Activated CD4-positive, alpha-beta memory T cell treated with anti-CD3 and anti-CD28 coated beads, Interleukin-2, amount 10 ng/mL, durations not matched to agents 7 days and 5 days (primary cell): Measurements from ENCODE around the gene EML4. TPM values are rescaled to one million over a fixed set of nuclear protein-coding genes. Genes with fewer than 3 reads are reported as not detected.

Source experiments
- CTCF ChIA-PET: fragments of 350-600 bp; sonication (Branson Sonifier 250); formaldehyde crosslinking; loops from one replicate; lab custom pipeline; 2021; ENCODE audit warnings: antibody characterized with exemption, inconsistent platforms; lab: Charles Lee
- POLR2A ChIA-PET: fragments of 350-600 bp; sonication (Branson Sonifier 250); formaldehyde crosslinking; loops from one replicate; lab custom pipeline; 2021; ENCODE audit warnings: antibody characterized with exemption; lab: Charles Lee
- DNase-seq: peaks from one replicate; pipeline ENCODE4 v3.0.0-alpha.2; 2020
- H3K27ac Mint-ChIP-seq: one replicate; pipeline ENCODE4 v1.8.0; 2021; ENCODE audit warnings: mild to moderate bottlenecking, mixed read lengths
- H3K27me3 Mint-ChIP-seq: one replicate; pipeline ENCODE4 v1.8.0; 2021; ENCODE audit warnings: mixed read lengths
- H3K36me3 Mint-ChIP-seq: one replicate; pipeline ENCODE4 v1.8.0; 2021; ENCODE audit warnings: low read depth, mixed read lengths
- H3K4me1 Mint-ChIP-seq: one replicate; pipeline ENCODE4 v1.8.0; 2021; ENCODE audit warnings: mixed read lengths
- H3K4me3 Mint-ChIP-seq: one replicate; pipeline ENCODE4 v1.8.0; 2021; ENCODE audit warnings: mild to moderate bottlenecking, mixed read lengths
- H3K9me3 Mint-ChIP-seq: one replicate; pipeline ENCODE4 v1.8.0; 2021; ENCODE audit warnings: mixed read lengths
- total RNA-seq, 2 experiments: library from RNA; stranded (reverse); gene quantifications; one replicate each; pipeline ENCODE4 v1.2.3, GENCODE V29; 2021

Gene EML4
- total RNA-seq, 2 experiments from 2014 or later = 130 to 133 TPM

- Mint-ChIP-seq H3K4me1 (peaks cover 15% of the 10 kb centered on the region), H3K36me3 (peaks cover 48% of the 10 kb centered on the region), H3K27me3 (no peaks in the 10 kb centered on the region), H3K4me3 (no peak overlapping the region), H3K27ac (no peak overlapping the region), H3K9me3 (no peaks in the 10 kb centered on the region)
- no peak for DNase-seq
- CTCF ChIA-PET = interaction anchor here (1.1 kb wide), 1 partner anchor 10 kb away, joined by 3 read pairs; no protein-coding TSS in a partner anchor
- POLR2A ChIA-PET = no interaction called here
Measured at GRCh38 chr2:42310007-42310515, 140.9 kb downstream of the EML4 start.

- Mint-ChIP-seq H3K4me1 (peaks cover 11% of the 10 kb centered on the region), H3K9me3 (no peaks in the 10 kb centered on the region), H3K4me3 (no peak overlapping the region), H3K27me3 (no peaks in the 10 kb centered on the region), H3K36me3 (peaks cover 48% of the 10 kb centered on the region), H3K27ac (no peak overlapping the region)
- CTCF ChIA-PET = interaction anchor here (1.0 kb wide), 1 partner anchor 16 kb away, joined by 3 read pairs; no protein-coding TSS in a partner anchor
- POLR2A ChIA-PET = interaction anchor here (1.8 kb wide), 1 partner anchor 11 kb away, joined by 6 read pairs; no protein-coding TSS in a partner anchor
- DNase-seq = no peak
Measured at GRCh38 chr2:42312106-42312505, 143.0 kb downstream of the EML4 start.

GRCh38 chr2:42314892-42315468 is 145.8 kb downstream of the EML4 start:
- H3K4me3 Mint-ChIP-seq = no peak overlapping the region
- CTCF ChIA-PET = no interaction called here
- POLR2A ChIA-PET = interaction anchor here (1.5 kb wide), 1 partner anchor 45 kb away, joined by 3 read pairs; no protein-coding TSS in a partner anchor

GRCh38 chr2:42315844-42316470 is 146.8 kb downstream of the EML4 start:
- DNase-seq = no peak
- H3K27me3 Mint-ChIP-seq = no peaks in the 10 kb centered on the region
- no peaks in the 10 kb centered on the region for H3K9me3 Mint-ChIP-seq
- H3K36me3 Mint-ChIP-seq = peaks cover 55% of the 10 kb centered on the region
- no peak overlapping the region for H3K27ac Mint-ChIP-seq
- H3K4me3 Mint-ChIP-seq = no peak overlapping the region
- H3K4me1 Mint-ChIP-seq = peaks cover 19% of the 10 kb centered on the region
- ChIA-PET CTCF (interaction anchor here (2.2 kb wide), 1 partner anchor 220 kb away, joined by 7 read pairs; no protein-coding TSS in a partner anchor), POLR2A (no interaction called here)

More at GRCh38 chr2:42314892-42315468, 145.8 kb downstream of the EML4 start:
- Mint-ChIP-seq H3K36me3 (peaks cover 54% of the 10 kb centered on the region), H3K27ac (peak overlapping the region; percentile 26), H3K27me3 (no peaks in the 10 kb centered on the region), H3K4me1 (peaks cover 15% of the 10 kb centered on the region), H3K9me3 (no peaks in the 10 kb centered on the region)
- DNase-seq = no peak

- H3K4me3 Mint-ChIP-seq = no peak overlapping the region
- no peaks in the 10 kb centered on the region for H3K9me3 Mint-ChIP-seq
- ChIA-PET POLR2A (no interaction called here), CTCF (interaction anchor here (2.2 kb wide), 1 partner anchor 221 kb away, joined by 7 read pairs; no protein-coding TSS in a partner anchor)
- no peak for DNase-seq
- H3K27ac Mint-ChIP-seq = no peak overlapping the region
- peaks cover 60% of the 10 kb centered on the region for H3K36me3 Mint-ChIP-seq
- H3K27me3 Mint-ChIP-seq = no peaks in the 10 kb centered on the region
- H3K4me1 Mint-ChIP-seq = peaks cover 23% of the 10 kb centered on the region
Measured at GRCh38 chr2:42316910-42317309, 147.8 kb downstream of the EML4 start.

- ChIA-PET POLR2A (no interaction called here), CTCF (interaction anchor here (2.2 kb wide), 1 partner anchor 222 kb away, joined by 7 read pairs; no protein-coding TSS in a partner anchor)
- Mint-ChIP-seq H3K27me3 (no peaks in the 10 kb centered on the region), H3K4me3 (no peak overlapping the region), H3K4me1 (peaks cover 23% of the 10 kb centered on the region), H3K9me3 (no peaks in the 10 kb centered on the region), H3K27ac (no peak overlapping the region), H3K36me3 (peaks cover 59% of the 10 kb centered on the region)
- DNase-seq = no peak
Measured at GRCh38 chr2:42317486-42317885, 148.3 kb downstream of the EML4 start.

- no peak for DNase-seq
- Mint-ChIP-seq H3K4me1 (peaks cover 23% of the 10 kb centered on the region), H3K27ac (no peak overlapping the region), H3K9me3 (no peaks in the 10 kb centered on the region), H3K27me3 (no peaks in the 10 kb centered on the region), H3K36me3 (peaks cover 63% of the 10 kb centered on the region), H3K4me3 (no peak overlapping the region)
- ChIA-PET CTCF (interaction anchor here (2.2 kb wide), 1 partner anchor 222 kb away, joined by 7 read pairs; no protein-coding TSS in a partner anchor), POLR2A (no interaction called here)
Measured at GRCh38 chr2:42317945-42318344, 148.8 kb downstream of the EML4 start.

- no peak overlapping the region for H3K4me3 Mint-ChIP-seq
- ChIA-PET CTCF (interaction anchor here (0.6 to 1.7 kb wide), 2 partner anchors 9 to 229 kb away, joined by 3 read pairs; no protein-coding TSS in a partner anchor), POLR2A (no interaction called here)
- no peak overlapping the region for H3K27ac Mint-ChIP-seq
- peaks cover 23% of the 10 kb centered on the region for H3K4me1 Mint-ChIP-seq
- no peak for DNase-seq
- H3K36me3 Mint-ChIP-seq = peaks cover 67% of the 10 kb centered on the region
- H3K9me3 Mint-ChIP-seq = no peaks in the 10 kb centered on the region
- no peaks in the 10 kb centered on the region for H3K27me3 Mint-ChIP-seq
Measured at GRCh38 chr2:42319265-42319664, 150.1 kb downstream of the EML4 start.

GRCh38 chr2:42321452-42322064 is 152.4 kb downstream of the EML4 start:
- DNase-seq = no peak
- Mint-ChIP-seq H3K9me3 (no peaks in the 10 kb centered on the region), H3K36me3 (peaks cover 64% of the 10 kb centered on the region), H3K4me3 (no peak overlapping the region), H3K27me3 (no peaks in the 10 kb centered on the region), H3K4me1 (peaks cover 25% of the 10 kb centered on the region), H3K27ac (peak overlapping the region; percentile 55)
- ChIA-PET CTCF (interaction anchor here (1.2 kb wide), 1 partner anchor 13 kb away, joined by 3 read pairs; no protein-coding TSS in a partner anchor), POLR2A (no interaction called here)

GRCh38 chr2:42324244-42324643 is 155.1 kb downstream of the EML4 start:
- peaks cover 61% of the 10 kb centered on the region for H3K36me3 Mint-ChIP-seq
- ChIA-PET POLR2A (no interaction called here), CTCF (interaction anchor here (1.1 kb wide), 1 partner anchor 228 kb away, joined by 3 read pairs; no protein-coding TSS in a partner anchor)
- H3K9me3 Mint-ChIP-seq = no peaks in the 10 kb centered on the region
- no peak overlapping the region for H3K4me3 Mint-ChIP-seq
- H3K27me3 Mint-ChIP-seq = no peaks in the 10 kb centered on the region
- H3K27ac Mint-ChIP-seq = no peak overlapping the region
- H3K4me1 Mint-ChIP-seq = peaks cover 33% of the 10 kb centered on the region
- DNase-seq = no peak

GRCh38 chr2:42324949-42325348 is 155.8 kb downstream of the EML4 start:
- POLR2A ChIA-PET = no interaction called here
- no peak overlapping the region for H3K27ac Mint-ChIP-seq

GRCh38 chr2:42325609-42326008 is 156.5 kb downstream of the EML4 start:
- Mint-ChIP-seq H3K4me3 (no peak overlapping the region), H3K36me3 (peaks cover 68% of the 10 kb centered on the region), H3K27ac (no peak overlapping the region), H3K9me3 (no peaks in the 10 kb centered on the region), H3K27me3 (no peaks in the 10 kb centered on the region), H3K4me1 (peaks cover 32% of the 10 kb centered on the region)
- ChIA-PET POLR2A (no interaction called here), CTCF (no interaction called here)
- no peak for DNase-seq

More at GRCh38 chr2:42324949-42325348, 155.8 kb downstream of the EML4 start:
- Mint-ChIP-seq H3K9me3 (no peaks in the 10 kb centered on the region), H3K4me3 (no peak overlapping the region), H3K36me3 (peaks cover 64% of the 10 kb centered on the region), H3K27me3 (no peaks in the 10 kb centered on the region), H3K4me1 (peaks cover 33% of the 10 kb centered on the region)
- DNase-seq = no peak
- CTCF ChIA-PET = interaction anchor here (1.1 kb wide), 1 partner anchor 229 kb away, joined by 3 read pairs; no protein-coding TSS in a partner anchor
